AG04449 (cell line): Measurements from ENCODE around the gene ENO3.
A peak's percentile ranks its signal among the peaks of the same experiment; 100 is the strongest.

Source experiments
- CTCF ChIA-PET: fragments of 350-600 bp; formaldehyde crosslinking; extraction: SDS; loops from one replicate; lab custom pipeline; 2021; ENCODE audit warnings: antibody characterized with exemption; lab: Yijun Ruan, JAX
- POLR2A ChIA-PET: fragments of 400-600, 350-600 bp; formaldehyde crosslinking; extraction: SDS; loops from one replicate; lab custom pipeline; 2020; ENCODE audit warnings: antibody characterized with exemption, inconsistent platforms; lab: Yijun Ruan, JAX
- DNase-seq: peaks from one replicate; pipeline ENCODE4 v3.0.0-alpha.2; 2010; ENCODE audit warnings: low read depth, low spot score
- H3K4me3 ChIP-seq: 2 replicates; pipeline ENCODE4 v1.5.1; 2011; ENCODE audit warnings: low read depth, mild to moderate bottlenecking, control low read depth, low read length
- TF ChIP-seq, protein P1 (sequence below): IDR thresholded peaks from one replicate; pipeline ENCODE4 v1.5.1; 2011; ENCODE audit warnings: mild to moderate bottlenecking, moderate library complexity, low read length, control low read depth, inconsistent platforms; ENCODE audit not compliant: insufficient read depth; ENCODE audit errors: missing control alignments

Gene ENO3

DNA sequence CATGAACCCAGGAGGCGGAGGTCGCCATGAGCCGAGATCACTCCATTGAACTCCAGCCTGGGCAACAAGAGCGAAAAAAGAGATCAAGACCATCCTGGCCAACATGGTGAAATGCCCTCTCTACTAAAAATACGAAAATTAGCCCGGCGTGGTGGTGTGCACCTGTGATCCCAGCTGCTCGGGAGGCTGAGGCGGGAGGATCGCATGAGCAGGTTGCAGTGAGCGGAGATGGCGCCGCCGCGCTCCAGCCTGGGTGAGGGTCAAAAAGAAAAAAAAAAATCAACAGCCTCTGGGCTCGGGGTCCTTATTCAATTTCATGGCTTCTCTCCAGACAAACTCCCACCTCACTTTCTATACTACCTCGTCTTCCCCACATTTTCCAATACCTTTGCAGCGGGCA is 22.0 kb upstream of the ENO3 start:
- CTCF ChIA-PET, result interaction anchor here (0.9 to 1.6 kb wide), 2 partner anchors 11 to 15 kb away, joined by 5 read pairs; partner anchors contain the start of genes RNF167 and SLC25A11
- TF ChIP-seq, protein P1, sequence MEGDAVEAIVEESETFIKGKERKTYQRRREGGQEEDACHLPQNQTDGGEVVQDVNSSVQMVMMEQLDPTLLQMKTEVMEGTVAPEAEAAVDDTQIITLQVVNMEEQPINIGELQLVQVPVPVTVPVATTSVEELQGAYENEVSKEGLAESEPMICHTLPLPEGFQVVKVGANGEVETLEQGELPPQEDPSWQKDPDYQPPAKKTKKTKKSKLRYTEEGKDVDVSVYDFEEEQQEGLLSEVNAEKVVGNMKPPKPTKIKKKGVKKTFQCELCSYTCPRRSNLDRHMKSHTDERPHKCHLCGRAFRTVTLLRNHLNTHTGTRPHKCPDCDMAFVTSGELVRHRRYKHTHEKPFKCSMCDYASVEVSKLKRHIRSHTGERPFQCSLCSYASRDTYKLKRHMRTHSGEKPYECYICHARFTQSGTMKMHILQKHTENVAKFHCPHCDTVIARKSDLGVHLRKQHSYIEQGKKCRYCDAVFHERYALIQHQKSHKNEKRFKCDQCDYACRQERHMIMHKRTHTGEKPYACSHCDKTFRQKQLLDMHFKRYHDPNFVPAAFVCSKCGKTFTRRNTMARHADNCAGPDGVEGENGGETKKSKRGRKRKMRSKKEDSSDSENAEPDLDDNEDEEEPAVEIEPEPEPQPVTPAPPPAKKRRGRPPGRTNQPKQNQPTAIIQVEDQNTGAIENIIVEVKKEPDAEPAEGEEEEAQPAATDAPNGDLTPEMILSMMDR, result no peak
- no peak for DNase-seq
- H3K4me3 ChIP-seq, result no peak overlapping the region
- POLR2A ChIA-PET, result no interaction called here

DNA sequence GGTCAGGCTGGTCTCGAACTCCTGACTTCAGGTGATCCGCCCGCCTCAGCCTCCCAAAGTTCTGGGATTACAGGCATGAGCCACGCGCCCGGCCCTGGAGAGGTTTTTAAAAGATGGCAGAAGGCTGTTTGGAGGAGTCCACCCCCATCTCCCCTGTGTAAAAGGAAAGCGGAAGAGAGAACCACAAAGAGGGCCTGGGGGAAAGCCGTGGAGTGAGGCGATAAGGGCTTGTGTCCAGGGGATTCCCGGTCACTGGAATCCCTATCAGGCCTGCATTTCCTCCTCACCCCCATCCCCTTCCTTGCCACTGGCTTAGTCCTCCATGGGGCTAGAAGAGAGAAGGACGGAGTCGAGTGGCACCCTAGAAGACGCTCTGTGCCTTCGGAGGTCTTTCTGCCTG is 19.0 kb upstream of the ENO3 start, which contains the start of gene GP1BA:
Gene GP1BA, plus strand, starts transcription at position 315 of the 400 bp plus-strand sequence. CDS start 328 bp downstream, outside the sequence.
- CTCF ChIA-PET, result no interaction called here
- TF ChIP-seq, protein P1, result no peak
- POLR2A ChIA-PET, result interaction anchor here (1.2 kb wide), 2 partner anchors 7 to 10 kb away, joined by 3 to 4 read pairs; no protein-coding TSS in a partner anchor
- H3K4me3 ChIP-seq, result no peak within 1 kb of the TSS
- DNase-seq, result no peak

DNA sequence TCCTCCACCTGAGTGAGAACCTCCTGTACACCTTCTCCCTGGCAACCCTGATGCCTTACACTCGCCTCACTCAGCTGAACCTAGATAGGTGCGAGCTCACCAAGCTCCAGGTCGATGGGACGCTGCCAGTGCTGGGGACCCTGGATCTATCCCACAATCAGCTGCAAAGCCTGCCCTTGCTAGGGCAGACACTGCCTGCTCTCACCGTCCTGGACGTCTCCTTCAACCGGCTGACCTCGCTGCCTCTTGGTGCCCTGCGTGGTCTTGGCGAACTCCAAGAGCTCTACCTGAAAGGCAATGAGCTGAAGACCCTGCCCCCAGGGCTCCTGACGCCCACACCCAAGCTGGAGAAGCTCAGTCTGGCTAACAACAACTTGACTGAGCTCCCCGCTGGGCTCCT is 18.2 kb upstream of the ENO3 start:
- ChIA-PET POLR2A (interaction anchor here (1.2 kb wide), 2 partner anchors 8 to 11 kb away, joined by 3 to 4 read pairs; no protein-coding TSS in a partner anchor), CTCF (interaction anchor here (1.0 to 1.3 kb wide), 2 partner anchors 24 to 55 kb away, joined by 3 to 6 read pairs; no protein-coding TSS in a partner anchor)
- DNase-seq, result no peak
- TF ChIP-seq, protein P1, result no peak
- H3K4me3 ChIP-seq, result no peak overlapping the region

DNA sequence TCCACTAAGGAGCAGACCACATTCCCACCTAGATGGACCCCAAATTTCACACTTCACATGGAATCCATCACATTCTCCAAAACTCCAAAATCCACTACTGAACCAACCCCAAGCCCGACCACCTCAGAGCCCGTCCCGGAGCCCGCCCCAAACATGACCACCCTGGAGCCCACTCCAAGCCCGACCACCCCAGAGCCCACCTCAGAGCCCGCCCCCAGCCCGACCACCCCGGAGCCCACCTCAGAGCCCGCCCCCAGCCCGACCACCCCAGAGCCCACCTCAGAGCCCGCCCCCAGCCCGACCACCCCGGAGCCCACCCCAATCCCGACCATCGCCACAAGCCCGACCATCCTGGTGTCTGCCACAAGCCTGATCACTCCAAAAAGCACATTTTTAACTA is 17.3 kb upstream of the ENO3 start:
- H3K4me3 ChIP-seq, result no peak overlapping the region
- TF ChIP-seq, protein P1, result no peak
- DNase-seq, result no peak
- ChIA-PET CTCF (interaction anchor here (0.9 to 1.4 kb wide), 3 partner anchors 11 to 30 kb away, joined by 4 to 6 read pairs (median 5); partner anchors contain the start of gene CHRNE), POLR2A (no interaction called here)

DNA sequence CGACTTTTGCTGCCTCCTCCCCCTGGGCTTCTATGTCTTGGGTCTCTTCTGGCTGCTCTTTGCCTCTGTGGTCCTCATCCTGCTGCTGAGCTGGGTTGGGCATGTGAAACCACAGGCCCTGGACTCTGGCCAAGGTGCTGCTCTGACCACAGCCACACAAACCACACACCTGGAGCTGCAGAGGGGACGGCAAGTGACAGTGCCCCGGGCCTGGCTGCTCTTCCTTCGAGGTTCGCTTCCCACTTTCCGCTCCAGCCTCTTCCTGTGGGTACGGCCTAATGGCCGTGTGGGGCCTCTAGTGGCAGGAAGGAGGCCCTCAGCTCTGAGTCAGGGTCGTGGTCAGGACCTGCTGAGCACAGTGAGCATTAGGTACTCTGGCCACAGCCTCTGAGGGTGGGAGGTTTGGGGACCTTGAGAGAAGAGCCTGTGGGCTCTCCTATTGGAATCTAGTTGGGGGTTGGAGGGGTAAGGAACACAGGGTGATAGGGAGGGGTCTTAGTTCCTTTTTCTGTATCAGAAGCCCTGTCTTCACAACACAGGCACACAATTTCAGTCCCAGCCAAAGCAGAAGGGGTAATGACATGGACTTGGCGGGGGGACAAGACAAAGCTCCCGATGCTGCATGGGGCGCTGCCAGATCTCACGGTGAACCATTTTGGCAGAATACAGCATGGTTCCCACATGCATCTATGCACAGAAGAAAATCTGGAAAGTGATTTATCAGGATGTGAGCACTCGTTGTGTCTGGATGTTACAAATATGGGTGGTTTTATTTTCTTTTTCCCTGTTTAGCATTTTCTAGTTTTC is 16.5 kb upstream of the ENO3 start:
- ChIA-PET POLR2A (no interaction called here), CTCF (interaction anchor here (0.6 to 1.4 kb wide), 5 partner anchors 9 to 31 kb away, joined by 3 to 7 read pairs (median 5); partner anchors contain the start of gene CHRNE)
- DNase-seq, result no peak
- H3K4me3 ChIP-seq, result no peak overlapping the region
- TF ChIP-seq, protein P1, result peak; percentile 36

GRCh38 chr17:4935650-4936049 is 15.3 kb upstream of the ENO3 start:
- H3K4me3 ChIP-seq, result no peak overlapping the region
- ChIA-PET POLR2A (no interaction called here), CTCF (interaction anchor here (2.7 kb wide), 1 partner anchor 26 kb away, joined by 11 read pairs; no protein-coding TSS in a partner anchor)
- TF ChIP-seq, protein P1, result no peak
- DNase-seq, result no peak
